GM19468 (cell line): ENCODE measurements around the gene ABCF3.

Experiments
- ATAC-seq: cut with Tn5 transposase; IDR thresholded peaks from one replicate; pipeline ENCODE4 v1.9.1; 2021; ENCODE audit warnings: mild to moderate bottlenecking, moderate library complexity, moderate number of reproducible peaks; ENCODE audit not compliant: unreplicated experiment; ENCODE audit errors: extremely low read depth

Gene ABCF3

DNA sequence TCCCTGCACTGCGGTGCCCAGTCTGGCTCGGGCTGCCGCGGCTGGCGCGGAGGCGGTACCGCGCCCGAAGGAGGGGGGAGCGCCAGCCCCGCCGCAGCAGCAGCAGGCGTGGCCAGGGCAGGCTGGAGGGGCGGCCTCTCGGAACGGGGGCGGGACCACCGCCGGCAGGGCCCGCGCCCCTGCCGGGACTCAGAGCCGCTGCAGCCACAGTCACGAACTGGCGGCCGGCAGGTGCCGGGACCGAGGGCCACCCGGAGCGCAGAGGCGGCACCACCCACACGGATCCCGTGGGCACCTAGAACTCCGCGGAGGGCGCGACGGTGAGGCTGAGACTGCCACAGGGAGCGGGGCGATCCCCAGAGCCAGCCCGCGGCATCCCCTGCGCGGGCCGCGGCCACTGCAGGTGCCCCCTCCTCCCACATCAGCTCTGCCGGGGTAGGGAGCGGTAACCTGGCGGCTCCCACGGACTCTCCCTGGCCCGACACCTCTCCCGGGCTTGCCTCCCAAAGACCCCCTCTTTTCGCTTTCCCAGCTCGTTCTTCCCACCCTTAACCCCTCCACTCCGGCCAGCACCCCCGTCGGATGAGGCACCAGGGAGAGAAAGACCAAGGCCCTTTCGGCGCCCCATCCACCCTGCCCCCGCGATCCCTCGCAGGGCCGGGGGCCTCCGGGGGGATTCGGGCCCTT lies 43.5 kb downstream of the ABCF3 start, which contains the start of gene VWA5B2:
Gene VWA5B2, plus strand, starts transcription at position 192 of the 687 bp plus-strand sequence. CDS start 944 bp downstream, outside the sequence.
- peak; percentile 88 for ATAC-seq

DNA sequence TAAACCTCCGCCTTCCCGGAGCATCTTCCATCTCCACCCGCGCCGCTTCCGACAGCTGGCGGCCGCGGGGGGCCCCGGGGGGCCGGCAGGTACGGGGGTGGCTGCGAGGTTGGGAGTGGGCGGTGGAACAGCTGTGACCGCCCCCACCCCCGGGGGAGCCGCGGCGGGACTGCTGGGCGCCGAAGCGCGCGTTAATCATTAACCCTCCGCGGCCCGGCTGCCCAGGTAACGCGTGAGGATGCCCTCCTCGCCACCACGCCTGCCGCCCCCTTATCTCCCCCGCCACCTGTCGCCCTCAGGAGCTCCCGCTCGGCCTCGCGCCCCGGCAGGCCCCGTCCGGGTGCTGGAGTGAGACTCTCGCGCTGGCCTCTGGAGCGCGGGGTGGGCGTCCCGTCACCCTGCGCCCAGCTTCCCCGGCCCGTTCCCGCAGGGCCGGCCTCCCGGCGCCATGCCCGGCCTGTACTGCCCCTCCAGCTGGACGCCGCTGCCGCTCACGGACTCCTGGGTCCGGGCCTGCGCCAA lies 44.1 kb downstream of the ABCF3 start:
- no peak for ATAC-seq

DNA sequence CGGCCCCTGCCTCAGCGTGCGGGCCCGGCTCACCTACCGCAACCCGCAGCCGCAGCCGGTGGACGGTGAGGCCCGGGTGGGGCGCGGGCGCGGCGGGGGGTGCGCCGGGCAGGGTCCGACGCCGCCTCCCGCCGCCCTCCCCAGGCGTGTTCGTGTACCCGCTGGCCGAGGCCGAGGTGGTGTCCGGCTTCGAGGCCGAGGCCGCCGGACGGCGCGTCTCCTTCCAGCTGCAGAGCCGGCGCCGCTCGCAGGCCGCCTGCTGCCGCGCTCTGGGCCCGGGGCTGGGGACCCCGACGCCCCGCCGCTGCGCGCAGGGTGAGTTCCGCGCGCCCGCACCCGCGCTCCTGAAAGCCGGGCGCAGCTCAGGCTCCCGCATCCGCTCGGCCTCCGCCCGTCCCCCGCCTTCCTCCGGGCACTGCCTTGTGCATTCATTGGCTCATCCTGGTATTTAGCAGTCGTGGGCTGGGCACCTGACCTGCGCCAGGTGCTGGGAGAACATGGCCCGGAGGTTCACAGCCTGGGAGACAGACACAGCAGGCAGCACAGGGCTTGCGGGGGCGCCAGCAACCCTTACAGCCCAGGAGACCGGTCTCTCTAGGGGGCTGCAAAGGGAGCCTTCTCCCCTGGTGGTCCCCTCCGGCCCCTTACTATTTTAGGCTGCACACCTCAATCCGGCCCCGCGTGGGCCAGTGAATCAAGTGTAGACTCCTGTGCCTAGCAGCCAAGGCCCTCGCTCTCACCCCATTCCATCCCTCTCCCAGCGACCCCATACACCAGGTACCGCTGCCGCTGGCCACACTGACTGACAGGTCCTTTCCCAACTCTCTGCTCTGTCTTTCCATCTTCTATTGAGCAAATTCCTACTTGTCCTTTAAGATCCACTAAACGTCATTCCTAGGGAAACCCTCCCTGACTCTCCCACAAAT lies 44.9 kb downstream of the ABCF3 start:
- no peak for ATAC-seq

DNA sequence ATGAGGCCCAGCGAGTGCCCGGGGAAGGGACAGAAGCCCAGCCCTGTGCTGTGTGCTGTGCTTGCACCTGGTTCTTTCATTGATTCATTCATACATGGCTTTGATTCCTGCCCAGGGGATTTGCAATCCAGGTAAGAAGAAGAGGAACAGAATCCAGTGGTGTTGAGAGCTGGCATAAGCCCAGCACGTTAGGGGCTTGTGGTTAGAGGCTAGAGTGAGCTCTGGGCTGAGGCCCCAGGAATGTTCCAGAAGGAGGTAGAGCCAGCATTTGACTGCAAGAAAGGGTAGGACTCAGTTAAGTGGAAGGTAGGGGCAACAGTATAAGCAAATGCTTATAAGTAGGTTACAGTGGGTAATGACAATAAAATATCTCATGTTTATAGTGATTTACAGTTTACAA lies 45.7 kb downstream of the ABCF3 start:
- no peak for ATAC-seq

DNA sequence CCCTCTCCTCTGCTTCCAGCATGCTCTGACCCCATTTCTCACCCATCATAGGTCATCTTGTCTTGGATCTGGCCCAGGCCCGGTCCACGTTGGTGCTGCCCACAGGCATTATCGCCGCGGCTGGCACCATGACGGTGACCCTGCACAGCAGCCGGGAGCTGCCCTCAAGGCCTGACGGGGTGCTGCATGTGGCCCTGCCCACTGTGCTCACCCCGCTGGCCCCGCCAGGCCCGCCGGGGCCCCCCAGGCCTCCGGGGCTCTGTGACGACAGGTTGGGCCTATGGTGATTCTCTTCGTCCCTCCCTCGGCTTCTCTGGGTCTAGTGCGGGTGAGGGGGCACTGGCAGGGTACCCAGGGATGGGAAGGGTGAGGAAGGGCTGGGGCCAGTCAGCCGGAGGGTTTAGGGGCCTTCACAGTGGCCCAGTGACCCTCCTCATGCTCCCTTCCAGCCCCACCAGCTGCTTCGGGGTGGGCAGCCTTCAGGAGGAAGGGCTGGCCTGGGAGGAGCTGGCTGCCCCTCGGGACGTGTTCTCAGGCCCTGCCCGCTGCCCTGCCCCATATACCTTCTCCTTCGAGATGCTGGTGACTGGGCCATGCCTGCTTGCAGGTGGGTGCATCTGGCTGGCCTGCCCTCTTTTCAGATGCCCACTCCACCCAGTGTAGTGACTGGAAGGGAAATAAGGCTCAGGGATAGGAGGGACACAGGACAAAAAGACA lies 47.3 kb downstream of the ABCF3 start:
- ATAC-seq: no peak

DNA sequence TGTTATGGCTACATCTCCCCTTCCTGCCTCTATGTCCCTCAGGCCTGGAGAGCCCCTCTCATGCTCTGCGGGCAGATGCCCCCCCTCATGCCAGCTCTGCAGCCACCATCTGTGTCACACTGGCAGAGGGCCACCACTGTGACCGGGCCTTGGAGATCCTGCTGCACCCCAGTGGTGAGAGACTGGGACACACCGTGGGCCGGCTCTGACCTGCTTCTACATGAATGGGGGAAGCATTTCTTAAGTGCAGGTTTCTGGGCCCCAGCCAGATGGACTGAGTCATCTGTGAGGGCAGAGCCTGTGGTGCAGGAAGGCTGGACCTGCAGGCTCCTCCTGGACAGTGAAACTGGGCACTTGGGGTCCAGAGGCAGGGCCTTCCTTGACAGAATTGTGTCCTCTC lies 48.2 kb downstream of the ABCF3 start:
- no peak for ATAC-seq

DNA sequence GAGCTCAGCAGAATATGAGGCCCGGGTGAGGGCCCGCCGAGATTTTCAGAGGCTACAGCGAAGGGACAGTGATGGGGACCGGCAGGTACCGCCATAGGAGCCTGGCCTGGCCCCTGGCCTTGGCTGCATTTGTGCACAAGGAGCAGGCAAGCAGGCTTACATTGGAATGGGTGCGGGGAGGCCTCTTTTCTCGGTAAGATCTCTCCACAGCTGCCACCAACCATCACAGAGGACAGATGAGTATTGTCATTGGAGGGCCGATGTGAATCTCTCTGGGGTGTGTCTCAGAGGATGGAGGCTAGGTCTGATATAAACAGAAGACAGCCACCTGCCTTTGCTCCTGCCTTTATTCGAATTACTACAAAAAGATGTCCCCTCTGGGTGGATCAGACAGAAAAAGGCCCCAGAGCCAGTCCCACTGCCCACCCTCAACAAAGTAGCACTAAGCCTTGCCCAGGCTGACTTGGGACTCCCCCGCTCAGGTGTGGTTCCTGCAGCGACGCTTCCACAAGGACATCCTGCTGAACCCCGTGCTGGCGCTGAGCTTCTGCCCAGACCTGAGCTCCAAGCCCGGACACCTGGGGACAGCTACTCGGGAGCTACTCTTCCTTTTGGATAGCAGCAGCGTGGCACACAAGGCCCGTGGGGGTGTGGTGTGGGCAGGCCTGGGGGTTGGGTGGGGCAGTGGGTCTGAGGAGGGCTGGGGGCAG lies 48.8 kb downstream of the ABCF3 start:
- no peak for ATAC-seq

DNA sequence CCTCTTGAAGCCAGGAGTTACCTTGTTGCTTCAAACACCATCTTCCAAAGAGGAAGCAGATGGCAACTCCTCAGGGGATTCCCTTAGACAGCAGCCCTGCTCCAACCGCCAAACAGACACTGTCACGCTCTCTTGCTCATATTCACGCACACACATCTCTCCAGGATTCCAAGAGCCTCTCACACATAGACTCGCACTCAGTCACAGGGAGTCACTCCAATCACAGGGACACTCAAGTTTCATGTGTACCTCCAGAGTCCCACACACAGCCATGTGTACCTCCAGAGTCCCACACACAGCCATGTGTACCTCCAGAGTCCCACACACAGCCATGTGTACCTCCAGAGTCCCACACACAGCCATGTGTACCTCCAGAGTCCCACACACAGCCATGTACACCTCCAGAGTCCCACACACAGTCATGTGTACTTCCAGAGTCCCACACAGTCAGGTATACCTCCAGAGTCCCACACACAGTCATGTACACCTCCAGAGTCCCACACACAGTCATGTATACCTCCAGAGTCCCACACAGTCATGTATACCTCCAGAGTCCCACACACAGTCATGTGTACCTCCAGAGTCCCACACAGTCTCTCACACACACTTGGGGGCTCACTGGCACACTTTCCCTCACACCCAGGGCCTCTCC lies 49.5 kb downstream of the ABCF3 start:
- ATAC-seq: no peak

DNA sequence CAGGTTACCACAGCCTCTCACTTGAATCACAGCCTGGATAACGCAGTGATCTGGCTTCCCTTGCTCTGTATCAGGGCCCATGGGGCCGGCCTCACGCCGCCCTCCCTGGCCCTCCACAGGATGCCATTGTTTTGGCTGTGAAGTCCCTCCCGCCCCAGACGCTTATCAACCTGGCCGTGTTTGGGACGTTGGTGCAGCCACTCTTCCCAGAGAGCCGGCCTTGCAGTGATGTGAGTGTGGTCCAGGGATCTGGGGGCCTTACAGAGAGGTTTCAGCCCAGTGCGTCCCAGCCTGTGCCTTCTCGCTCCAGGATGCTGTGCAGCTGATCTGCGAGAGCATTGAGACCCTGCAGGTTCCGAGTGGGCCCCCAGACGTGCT lies 50.0 kb downstream of the ABCF3 start:
- no peak for ATAC-seq

DNA sequence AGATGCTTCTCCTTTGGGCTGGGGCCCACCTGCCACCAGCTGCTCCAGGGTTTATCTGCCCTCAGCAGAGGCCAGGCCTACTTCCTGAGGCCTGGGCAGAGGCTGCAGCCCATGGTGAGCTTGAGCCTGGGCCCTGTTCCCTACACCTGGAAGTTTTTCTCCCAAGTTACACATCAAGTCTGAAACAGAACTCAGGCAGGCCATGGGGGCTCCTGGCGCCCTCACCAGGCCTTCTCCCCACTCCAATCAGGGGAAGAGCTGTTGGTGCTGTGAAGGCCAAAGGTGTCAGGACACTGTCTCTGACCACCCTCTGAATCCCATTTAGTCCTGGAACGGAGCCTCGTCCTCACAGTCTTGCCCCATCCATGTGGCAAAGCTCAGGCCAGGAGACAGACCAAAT lies 50.6 kb downstream of the ABCF3 start:
- no peak for ATAC-seq

DNA sequence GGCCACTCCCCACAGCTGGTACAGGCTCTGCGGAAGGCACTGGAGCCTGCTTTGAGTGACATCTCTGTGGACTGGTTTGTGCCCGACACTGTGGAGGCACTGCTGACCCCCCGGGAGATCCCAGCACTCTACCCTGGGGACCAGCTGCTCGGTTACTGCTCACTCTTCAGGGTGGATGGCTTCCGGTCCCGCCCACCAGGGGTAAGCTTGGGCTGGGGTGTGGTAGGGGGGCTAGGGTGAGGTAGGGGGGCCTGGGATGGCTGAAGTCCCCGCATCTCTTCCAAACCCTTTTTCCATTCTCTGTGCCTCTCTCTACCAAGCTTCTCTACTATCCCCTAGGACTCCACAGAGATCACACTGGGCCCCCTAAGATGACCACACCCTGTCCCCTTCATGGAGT lies 51.2 kb downstream of the ABCF3 start:
- no peak for ATAC-seq

DNA sequence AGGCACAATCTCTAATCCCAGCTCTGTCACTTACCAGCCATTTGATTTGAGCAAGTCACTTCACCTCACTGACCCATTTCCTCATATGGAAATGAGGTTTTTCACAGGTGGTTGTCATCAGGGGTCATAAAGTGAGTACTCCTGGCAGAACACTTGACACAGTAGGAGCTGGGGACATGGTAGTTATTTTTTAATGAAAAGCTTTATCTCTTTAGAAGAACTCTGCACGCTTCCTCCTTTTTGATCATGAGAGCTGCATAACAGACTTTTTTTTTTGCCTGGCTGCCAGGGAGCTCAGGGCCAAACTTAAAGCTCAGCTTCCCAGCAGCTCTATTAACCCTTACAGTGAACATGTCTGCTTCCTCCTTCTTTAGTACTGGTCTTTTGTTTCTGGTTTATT lies 51.8 kb downstream of the ABCF3 start:
- no peak for ATAC-seq

DNA sequence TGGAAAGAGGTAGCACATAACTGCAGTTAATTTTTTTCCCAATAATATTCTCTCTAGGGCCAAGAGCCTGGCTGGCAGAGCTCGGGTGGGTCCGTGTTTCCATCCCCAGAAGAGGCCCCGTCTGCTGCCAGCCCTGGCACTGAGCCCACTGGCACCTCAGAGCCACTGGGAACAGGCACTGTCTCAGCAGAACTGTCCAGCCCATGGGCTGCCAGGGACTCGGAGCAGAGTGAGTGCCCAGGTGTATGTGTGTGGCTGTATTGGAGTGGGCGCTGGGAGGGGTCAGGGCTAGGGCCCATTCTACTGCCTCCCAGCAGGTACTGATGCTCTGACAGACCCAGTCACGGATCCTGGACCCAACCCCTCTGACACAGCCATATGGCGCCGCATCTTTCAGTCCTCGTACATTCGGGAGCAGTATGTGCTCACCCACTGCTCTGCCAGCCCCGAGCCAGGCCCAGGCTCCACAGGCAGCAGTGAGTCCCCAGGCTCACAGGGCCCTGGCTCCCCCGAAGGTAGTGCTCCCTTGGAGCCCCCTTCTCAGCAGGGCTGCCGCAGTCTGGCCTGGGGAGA lies 52.3 kb downstream of the ABCF3 start:
- ATAC-seq: no peak

DNA sequence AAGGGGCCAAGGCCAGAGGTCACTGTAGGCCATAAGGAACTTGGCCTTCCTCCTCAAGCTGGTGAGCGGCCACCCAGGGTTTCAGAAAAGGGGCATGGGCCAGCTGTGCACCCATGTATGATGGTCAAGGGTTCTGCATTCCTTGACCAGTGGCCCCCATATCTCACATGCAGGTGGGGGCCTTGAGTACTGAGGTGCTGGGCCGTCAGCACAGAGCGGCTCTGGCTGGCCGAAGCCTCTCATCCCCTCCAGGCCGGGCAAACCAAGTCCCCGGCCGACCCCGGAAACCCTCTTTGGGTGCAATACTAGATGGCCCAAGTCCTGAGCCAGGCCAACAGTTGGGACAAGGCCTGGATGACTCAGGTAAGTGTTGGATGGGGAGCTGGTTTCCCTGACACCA lies 53.2 kb downstream of the ABCF3 start:
- no peak for ATAC-seq

DNA sequence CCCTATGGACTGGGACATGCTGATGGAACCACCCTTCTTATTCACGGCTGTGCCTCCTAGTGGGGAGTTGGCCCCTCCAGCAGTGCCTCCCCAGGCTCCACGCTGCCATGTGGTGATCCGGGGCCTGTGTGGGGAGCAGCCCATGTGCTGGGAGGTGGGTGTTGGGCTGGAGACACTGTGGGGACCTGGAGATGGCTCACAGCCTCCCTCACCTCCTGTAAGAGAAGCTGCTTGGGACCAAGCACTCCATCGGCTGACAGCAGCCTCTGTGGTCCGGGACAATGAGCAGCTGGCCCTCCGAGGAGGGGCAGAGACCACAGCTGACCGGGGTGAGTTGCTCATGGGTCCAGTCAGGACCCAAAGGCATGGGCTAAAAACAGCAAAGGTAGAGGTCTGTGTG lies 53.7 kb downstream of the ABCF3 start:
- ATAC-seq: no peak

DNA sequence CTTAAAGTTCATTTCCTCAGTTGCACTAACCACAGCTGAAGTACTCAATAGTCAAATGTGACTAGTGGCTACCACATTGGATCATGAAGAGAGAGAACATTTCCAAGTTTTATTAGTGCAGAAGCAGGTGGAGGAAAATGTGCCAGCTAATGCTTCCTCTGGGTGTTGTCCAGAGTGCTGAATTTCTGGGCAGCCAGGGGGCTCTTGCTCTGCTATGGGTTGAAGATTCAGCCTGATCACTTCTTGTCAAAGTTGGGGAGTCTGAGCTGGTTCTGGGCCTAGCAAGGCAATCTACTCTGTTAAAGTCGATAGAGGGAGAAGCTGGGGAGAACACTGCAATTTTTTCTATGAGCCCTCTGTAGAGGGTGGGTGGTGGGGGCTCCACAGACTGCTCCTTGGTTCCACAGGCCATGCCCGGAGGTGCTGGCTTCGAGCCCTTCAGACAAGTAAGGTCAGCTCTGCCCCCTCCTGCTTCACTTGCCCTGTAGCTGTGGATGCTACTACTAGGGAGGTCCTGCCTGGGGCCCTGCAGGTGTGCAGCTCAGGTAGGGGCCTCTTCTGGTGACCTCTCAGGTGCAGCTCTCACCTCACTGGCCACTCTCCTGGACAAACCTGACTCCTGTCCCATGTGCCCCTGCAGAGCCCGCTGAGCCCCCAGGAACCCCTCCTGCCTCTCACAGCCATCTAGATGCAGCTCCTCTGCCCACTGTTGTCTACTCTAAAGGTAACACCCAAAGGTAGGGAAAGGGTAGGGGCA lies 54.6 kb downstream of the ABCF3 start:
- ATAC-seq: no peak

DNA sequence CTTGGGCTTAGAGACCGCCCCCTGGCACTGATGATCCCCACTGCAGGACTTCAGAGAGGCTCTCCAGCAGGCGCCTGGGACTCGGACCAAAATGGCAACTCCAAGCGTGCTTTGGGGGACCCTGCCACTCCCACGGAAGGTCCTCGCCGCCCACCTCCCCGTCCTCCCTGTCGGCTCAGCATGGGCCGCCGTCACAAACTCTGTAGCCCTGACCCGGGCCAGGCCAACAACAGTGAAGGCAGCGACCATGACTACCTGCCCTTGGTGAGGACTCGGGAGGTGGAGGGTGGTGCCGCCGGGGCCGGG lies 55.1 kb downstream of the ABCF3 start:
- no peak for ATAC-seq

DNA sequence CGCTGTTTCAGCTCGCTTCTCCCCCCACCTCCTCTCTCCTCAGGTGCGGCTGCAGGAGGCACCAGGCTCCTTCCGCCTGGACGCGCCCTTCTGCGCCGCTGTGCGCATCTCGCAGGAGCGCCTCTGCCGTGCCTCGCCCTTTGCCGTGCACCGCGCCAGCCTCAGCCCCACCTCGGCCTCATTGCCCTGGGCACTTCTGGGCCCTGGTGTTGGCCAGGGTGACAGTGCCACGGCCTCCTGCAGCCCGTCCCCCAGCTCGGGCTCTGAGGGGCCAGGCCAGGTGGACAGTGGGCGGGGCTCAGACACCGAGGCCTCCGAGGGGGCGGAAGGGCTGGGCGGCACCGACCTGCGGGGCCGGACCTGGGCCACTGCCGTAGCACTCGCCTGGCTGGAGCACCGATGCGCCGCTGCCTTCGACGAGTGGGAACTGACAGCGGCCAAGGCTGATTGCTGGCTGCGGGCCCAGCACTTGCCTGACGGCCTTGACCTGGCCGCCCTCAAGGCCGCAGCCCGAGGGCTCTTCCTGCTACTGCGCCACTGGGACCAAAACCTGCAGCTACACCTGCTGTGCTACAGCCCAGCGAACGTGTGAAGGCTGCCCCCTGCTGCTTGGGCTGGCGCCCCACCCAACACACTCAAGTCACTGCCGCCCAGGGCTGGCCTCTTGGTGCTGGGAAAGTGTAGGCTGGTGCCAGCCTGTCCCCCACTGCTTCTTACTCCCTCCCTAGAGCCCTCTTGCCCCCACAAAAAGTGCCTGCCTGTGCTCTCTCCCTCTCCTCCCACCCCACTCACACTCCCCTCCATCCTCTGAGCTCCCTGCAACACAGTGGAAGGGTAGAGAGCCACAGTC lies 55.7 kb downstream of the ABCF3 start:
- ATAC-seq: no peak
